Measurements from ENCODE around the gene MYL10. TPM values are rescaled to one million over a fixed set of nuclear protein-coding genes. Genes with fewer than 3 reads are reported as not detected.

MYL10 gene
- polyA plus RNA-seq, 2 of the 4 experiments (the other 2 are of a cell fraction): not detected

- ChIA-PET POLR2A (no interaction called here), CTCF (interaction anchor here (1.3 to 3.6 kb wide), 3 partner anchors 13 to 134 kb away, joined by 3 to 11 read pairs (median 5); no protein-coding TSS in a partner anchor)
- no peak for ATAC-seq
- Histone ChIP-seq H3K27ac (no peak overlapping the region), H3K4me3 (no peak overlapping the region), H3K4me1 (peaks cover 17% of the 10 kb centered on the region), H3K9me3 (0 out of 3 replicates have a peak, but pooled peaks cover 2% of the 10 kb centered on the region), H3K4me2 (no peak overlapping the region)
- no peak for FAIRE-seq
- 87% methylated on average over 16 of the region's 16 CpGs for WGBS (ENCODE audit: missing lambda C conversion rate)
- no peak for DNase-seq (ENCODE audit: low read depth in 1 of 2, low spot score in 1 of 2)
- TF ChIP-seq TFCP2L1 (CRISPR knock-in tag; IDR thresholded peaks at IDR 0.05) (no peak), MAZ (IDR thresholded peaks at IDR 0.05; ENCODE audit: borderline replicate concordance, low read depth, low read length) (no peak), RCOR1 (IDR thresholded peaks at IDR 0.05; ENCODE audit: low read depth, low read length) (no peak), USF2 (IDR thresholded peaks at IDR 0.05) (no peak), HOXB5 (CRISPR knock-in tag; IDR thresholded peaks at IDR 0.05) (no peak), ZSCAN20 (CRISPR knock-in tag; IDR thresholded peaks at IDR 0.05) (no peak), ZC3H11A (IDR thresholded peaks at IDR 0.05) (no peak), ZNF302 (CRISPR knock-in tag; IDR thresholded peaks at IDR 0.05) (no peak), CTCF (IDR thresholded peaks at IDR 0.05) (no peak)
These were observed 47.0 kb upstream of the MYL10 start for GRCh38 chr7:101676062-101676598.

GRCh38 chr7:101674439-101674838, 45.3 kb upstream of the MYL10 start:
- 71% methylated on average over 3 of the region's 3 CpGs for WGBS (ENCODE audit: missing lambda C conversion rate)
- Histone ChIP-seq H3K4me1 (peaks cover 7% of the 10 kb centered on the region; the same call in 1 of the 3 replicates), H3K9me3 (0 out of 3 replicates have a peak, but pooled peaks cover 2% of the 10 kb centered on the region), H3K27ac (0 out of 6 replicates have a peak overlapping the region, but pooled peaks of 1 of the 2 experiments have one; percentile 30), H3K4me3 (no peak overlapping the region), H3K4me2 (no peak overlapping the region)
- ChIA-PET CTCF (interaction anchor here (0.8 to 2.1 kb wide), 6 partner anchors 9 to 599 kb away, joined by 3 to 5 read pairs (median 4); no protein-coding TSS in a partner anchor), POLR2A (no interaction called here)
- no peak for FAIRE-seq
- no peak for ATAC-seq
- no peak for DNase-seq (ENCODE audit: low read depth in 1 of 2, low spot score in 1 of 2)
- TF ChIP-seq EHMT2 (IDR thresholded peaks at IDR 0.05; ENCODE audit: low read depth): no peak
- no peak for TF ChIP-seq SMC3 (IDR thresholded peaks at IDR 0.05)
- no peak for TF ChIP-seq CHD4 (IDR thresholded peaks at IDR 0.05; ENCODE audit: borderline replicate concordance)
- no peak for TF ChIP-seq SREBF2 (IDR thresholded peaks at IDR 0.05)
- no peak for TF ChIP-seq CBX2 (IDR thresholded peaks at IDR 0.05; ENCODE audit: borderline replicate concordance, low read depth)
- TF ChIP-seq TFCP2L1 (CRISPR knock-in tag; IDR thresholded peaks at IDR 0.05): no peak
- TF ChIP-seq RAD21 (conservative IDR thresholded peaks at IDR 0.05 in 1 of 2, IDR thresholded peaks at IDR 0.05 in 1 of 2): no peak
- no peak for TF ChIP-seq RARB (CRISPR knock-in tag; IDR thresholded peaks at IDR 0.05)
- no peak for TF ChIP-seq KDM5A (IDR thresholded peaks at IDR 0.05)
- TF ChIP-seq KDM1A (IDR thresholded peaks at IDR 0.05; ENCODE audit: low read depth): no peak
- no peak for TF ChIP-seq REST (IDR thresholded peaks at IDR 0.05)
- TF ChIP-seq MAFK (IDR thresholded peaks at IDR 0.05; ENCODE audit: partially characterized antibody): no peak
- no peak for TF ChIP-seq BHLHE40 (IDR thresholded peaks at IDR 0.05; ENCODE audit: low read depth, low read length)

Data from A549 (cell line).